Activated CD8-positive, alpha-beta memory T cell treated with anti-CD3 and anti-CD28 coated beads, Interleukin-2, amount 50 U/mL, for 24 hours (primary cell): Measurements from ENCODE around the gene TOM1L2.

Source experiments
- DNase-seq: peaks from one replicate; pipeline ENCODE4 v3.0.0-alpha.2; 2020; ENCODE audit errors: extremely low read depth

Gene TOM1L2

DNA sequence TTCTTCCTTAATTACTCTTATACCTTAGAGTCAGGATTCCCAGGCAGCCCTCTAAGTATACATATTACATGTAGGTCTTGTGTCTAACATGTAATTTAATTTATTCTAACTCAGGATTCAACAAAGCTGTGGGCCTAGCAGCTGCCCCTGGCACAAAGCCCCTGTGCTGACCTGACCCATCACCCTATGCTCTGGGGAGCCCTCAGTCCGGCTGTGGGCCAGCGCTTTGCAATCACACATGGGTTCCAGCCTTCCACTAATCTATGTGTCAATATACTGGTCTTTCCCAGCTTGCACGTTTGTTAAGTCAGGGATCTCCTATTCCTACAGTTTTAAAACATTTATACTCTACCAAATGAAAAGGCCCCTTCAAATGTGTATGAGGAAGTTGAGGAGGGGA, 72.7 kb downstream of the TOM1L2 start:
- DNase-seq: no peak

GRCh38 chr17:17898673-17899072, 73.5 kb downstream of the TOM1L2 start:
- DNase-seq: no peak

DNA sequence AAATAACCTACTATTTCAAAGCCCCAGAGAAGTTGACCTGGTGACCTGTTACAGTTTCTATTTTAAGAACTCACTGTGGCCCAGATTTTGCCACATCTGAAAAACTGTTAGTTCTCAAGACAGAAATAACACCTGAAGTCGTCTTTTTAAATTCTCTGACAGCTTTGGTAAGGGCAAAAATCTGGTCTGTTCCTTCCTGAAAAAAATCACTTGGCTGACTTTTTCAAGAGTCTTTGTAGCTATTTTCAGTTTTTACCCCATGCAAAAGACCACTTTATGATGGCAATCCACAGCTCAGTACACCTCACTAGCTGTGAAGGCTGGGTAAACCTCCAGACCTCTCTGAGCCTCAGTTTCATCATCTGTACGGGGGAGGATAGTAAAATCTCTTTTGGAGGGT, 74.8 kb downstream of the TOM1L2 start:
- DNase-seq: no peak

- DNase-seq: no peak
Observed at GRCh38 chr17:17896746-17897145, 75.5 kb downstream of the TOM1L2 start.

DNA sequence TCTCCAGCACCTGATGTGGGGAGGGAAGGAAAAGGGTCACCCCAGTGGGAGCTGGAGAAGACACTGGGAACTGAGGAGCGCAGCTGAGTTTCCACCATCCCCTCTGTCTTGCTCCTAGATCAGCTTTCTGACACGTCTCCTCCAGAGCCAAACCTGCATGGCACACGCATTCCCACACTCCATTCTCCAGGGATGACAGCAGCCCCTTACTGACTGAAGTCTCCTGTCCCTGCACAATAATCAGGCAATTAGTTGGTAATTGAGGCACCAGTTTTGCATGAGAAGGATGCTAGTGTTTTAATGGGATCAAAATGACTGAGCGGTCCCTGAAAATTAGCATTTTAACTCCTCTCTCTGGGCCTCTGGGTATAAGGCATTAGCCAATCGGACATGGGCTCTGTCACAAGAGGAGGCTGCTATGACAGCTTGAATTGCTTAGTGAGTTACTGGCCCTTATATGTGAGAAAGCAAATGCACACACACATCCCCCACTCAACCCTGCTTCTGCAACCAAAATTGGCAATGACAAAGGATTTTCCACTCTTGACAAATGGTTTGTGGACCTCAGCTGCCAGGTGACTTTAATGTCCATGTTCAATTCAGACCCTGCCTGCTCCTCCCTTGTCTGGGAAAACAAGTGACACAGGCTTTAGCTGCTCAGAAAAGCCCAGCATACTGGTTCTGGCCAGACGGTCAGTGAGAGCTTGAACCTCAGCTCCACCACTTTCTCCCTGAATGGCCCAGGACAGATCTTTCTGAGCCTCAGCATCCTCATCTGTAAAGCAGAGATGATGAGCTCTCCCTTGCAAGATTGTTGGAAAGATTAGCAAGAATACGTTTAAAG, 78.2 kb downstream of the TOM1L2 start:
- DNase-seq: no peak

DNA sequence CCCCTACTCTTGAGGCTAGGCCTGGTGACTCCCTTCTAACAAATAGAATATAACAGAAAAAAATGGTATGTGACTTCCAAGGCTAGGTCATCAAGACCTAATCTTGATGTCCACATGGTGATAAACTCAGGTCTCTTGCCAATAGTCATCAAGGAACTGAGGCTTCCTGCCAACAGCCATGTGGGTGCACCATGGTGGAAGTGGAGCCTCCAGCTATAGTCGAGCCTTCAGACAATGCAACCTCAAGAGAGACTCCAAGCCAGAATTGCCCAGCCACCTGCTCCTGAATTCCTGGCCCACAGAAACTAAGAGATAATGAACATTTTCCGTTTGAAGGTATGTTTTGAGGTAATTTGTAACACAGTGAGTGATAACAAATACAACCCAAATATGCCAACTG, 79.5 kb downstream of the TOM1L2 start:
- DNase-seq: no peak

DNA sequence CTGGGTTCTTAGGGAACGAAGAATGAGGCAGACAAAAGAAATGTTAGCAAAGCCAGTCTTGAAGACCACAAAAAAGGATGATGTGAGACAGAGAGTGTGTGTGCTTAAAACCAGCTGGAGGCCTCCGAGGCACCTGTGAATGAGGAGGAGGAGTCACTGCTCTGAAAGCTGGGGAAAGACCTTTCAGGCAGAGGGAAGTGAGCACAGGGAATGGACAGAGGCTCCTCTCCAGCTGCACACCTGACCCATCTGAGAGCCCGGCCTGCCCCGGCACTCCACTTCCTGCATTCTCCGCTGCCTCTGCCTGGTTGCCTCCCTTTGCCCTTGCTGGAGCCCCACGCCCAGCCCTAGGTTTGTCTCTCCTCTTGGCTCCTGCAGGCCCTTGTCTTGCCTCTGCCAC, 80.2 kb downstream of the TOM1L2 start:
- no peak for DNase-seq

- no peak for DNase-seq
Observed at GRCh38 chr17:17890773-17891759, 81.1 kb downstream of the TOM1L2 start.

- no peak for DNase-seq
Observed at GRCh38 chr17:17889922-17890321, 82.3 kb downstream of the TOM1L2 start.

- DNase-seq: no peak
Observed at GRCh38 chr17:17888821-17889220, 83.4 kb downstream of the TOM1L2 start.

DNA sequence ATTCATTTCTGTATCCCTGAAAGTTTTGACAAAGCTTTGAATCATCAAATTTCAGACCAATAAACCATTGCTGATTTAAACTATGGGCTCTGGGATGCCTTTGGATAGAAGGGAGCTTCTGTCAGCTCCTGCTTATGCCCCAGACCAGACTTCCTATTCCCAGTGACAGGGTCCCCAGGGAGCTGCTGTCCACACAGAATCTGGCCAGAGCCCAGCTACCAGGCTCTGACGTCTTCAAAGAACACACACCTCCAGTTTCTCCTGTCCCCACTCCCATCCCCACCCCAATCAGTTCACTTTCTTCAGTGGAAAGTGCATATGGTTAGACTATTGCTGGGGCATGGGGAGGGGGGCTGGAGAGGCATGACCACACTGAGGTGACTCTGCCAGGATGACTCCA, 83.8 kb downstream of the TOM1L2 start:
- no peak for DNase-seq

- DNase-seq: no peak
Observed at GRCh38 chr17:17887752-17888304, 84.4 kb downstream of the TOM1L2 start.

DNA sequence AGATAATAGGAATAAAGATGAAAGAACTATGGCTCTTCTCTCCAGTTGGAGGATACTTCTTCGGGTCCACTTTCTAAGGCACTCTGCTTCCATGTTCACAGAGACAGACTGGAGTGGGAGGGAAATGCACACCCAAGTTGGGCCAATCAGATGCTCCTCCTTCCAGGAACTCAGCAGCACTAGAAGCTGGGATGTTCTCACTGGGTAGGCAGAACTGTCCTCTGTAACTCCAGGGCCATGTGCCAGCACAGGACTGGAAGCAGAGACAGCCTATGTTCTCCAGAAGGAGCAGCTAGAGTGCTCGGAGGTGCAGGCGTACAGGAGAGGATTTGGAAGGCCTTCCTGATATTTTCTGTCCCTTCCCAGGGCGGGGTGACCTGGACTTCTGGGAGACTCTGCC, 85.5 kb downstream of the TOM1L2 start:
- DNase-seq: no peak

DNA sequence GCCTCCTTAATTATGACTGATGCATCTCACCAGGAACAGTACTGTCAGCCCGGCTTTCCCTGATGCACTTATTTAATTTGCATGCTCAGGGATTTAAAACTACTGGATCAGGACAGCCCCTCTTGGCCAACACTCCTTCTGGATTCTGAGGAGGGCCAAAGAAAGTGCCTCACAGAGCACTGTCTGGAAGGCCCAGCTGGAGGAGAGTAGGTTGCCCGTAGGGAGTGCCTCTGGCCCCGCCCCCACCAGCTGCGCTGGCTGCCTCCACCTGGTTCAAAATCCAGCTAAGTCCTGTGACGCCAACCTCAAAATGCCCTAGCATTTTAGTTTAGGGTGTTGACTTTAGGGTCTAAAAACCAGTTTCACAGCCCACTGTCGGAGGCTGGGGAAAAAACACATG, 86.0 kb downstream of the TOM1L2 start:
- DNase-seq: no peak

- no peak for DNase-seq
Observed at GRCh38 chr17:17884391-17885357, 87.5 kb downstream of the TOM1L2 start.

- no peak for DNase-seq
Observed at GRCh38 chr17:17883801-17884200, 88.4 kb downstream of the TOM1L2 start.

- no peak for DNase-seq
Observed at GRCh38 chr17:17882082-17882581, 90.1 kb downstream of the TOM1L2 start.

DNA sequence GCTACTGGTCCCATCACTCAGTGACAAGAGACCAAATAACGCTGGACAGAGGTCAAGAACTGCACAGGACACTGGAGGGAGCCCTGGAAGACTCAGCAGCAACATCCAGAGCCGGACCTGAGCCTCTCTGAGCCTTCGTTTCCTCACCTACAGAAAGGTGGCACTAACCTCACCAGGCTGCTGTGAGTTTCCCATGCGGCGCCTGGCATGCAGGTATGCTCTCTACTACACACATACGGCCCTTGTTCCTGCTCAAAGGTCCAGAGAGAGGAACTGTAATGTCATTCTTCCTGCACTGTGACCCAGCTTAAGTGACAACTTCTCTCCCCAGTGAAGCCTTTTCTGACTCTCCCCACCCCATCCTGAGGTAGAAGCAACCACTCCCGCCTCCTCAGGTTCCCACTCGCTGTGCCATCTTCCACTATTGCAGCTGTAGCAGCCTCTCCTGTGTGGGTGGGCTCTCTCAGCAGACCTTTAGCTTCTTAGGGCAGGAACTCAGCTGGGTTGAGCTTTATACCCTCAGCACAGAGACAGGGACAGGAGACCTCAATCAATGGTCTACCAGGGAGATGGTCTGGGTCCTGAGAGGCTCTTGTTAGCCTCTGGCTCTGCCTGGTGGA, 91.5 kb downstream of the TOM1L2 start:
- no peak for DNase-seq

DNA sequence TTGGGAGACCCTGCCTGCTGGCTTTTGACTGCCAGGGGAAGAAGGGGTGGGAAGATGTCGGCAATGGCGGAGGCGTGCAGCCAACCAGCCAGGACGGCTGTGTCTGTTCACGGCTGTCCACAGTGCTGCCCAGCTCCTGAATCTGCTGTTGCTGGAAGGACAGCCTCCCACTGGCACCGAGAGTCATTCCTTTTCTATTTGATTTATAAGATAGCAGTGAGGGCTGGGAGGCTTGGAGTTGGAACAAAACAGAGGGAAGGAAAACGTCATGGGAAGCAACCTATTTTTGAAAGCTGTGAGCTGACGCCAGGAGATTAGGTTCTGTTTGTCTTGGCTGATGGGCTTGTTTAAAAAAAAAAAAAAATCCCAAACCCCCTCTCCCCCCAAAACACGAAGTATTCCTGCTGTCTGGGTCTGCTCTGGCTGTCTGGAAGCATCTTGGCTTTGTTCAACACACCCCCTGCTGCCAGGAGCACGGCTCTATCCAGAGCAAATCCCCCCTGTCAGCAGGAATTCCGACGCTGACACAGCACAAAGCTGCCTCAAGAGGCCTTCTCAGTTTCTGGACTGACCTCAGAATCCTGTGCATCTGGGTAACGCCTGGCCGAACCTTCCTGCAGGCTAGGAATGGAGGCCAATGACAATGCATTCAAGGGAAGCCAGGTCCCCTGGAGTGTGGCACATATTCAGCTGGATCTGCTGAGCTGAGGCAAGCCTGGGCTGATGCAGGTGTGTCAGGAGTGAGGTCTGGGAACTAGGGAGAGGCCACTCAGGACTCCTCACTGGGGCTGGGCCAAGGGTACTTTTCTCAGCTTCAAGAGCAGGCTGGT, 94.5 kb downstream of the TOM1L2 start:
- no peak for DNase-seq
